ENCODE data around the gene VPS13D. TPM values are rescaled to one million over a fixed set of nuclear protein-coding genes. Genes with fewer than 3 reads are reported as not detected.

The VPS13D gene
- total RNA-seq, 1 experiment from 2014 or later: 30.7 TPM

GRCh38 chr1:12398479-12398878 is 168.6 kb downstream of the VPS13D start:
- Histone ChIP-seq H3K9ac (ENCODE audit: low read length) (no peak overlapping the region), H3K79me2 (ENCODE audit: low read length) (no peaks in the 10 kb centered on the region), H3K4me1 (ENCODE audit: insufficient read depth, low read length) (peaks cover 13% of the 10 kb centered on the region), H3K27me3 (ENCODE audit: low read length) (no peaks in the 10 kb centered on the region), H3K36me3 (ENCODE audit: low read depth, low read length) (peaks cover 10% of the 10 kb centered on the region; the same call in 1 of the 2 replicates), H3F3A (ENCODE audit: low read length, unreplicated experiment) (no peaks in the 10 kb centered on the region), H3K9me3 (ENCODE audit: low read length) (no peaks in the 10 kb centered on the region), H3K4me2 (ENCODE audit: low read length) (no peak overlapping the region), H2AFZ (ENCODE audit: low read length) (no peak overlapping the region), H3K9me2 (replicated peaks; ENCODE audit: low read length) (no peaks in the 10 kb centered on the region), H3K4me3 (ENCODE audit: low read length) (no peak overlapping the region), H4K20me1 (ENCODE audit: low read length) (no peaks in the 10 kb centered on the region), H3K27ac (ENCODE audit: low read length) (no peak overlapping the region)
- no peak for DNase-seq
- no TSS peak for BruUV-seq (replicated peaks)
- POLR2A ChIA-PET (ENCODE audit: unreplicated experiment): interaction anchor here (0.6 to 0.7 kb wide), 2 partner anchors 24 to 114 kb away, joined by 3 read pairs; no protein-coding TSS in a partner anchor
- CTCF ChIA-PET: no interaction called here
- ATAC-seq: no peak
- no peak for TF ChIP-seq EZH2phosphoT487 (IDR thresholded peaks at IDR 0.05; ENCODE audit: borderline replicate concordance, low read length)
- TF ChIP-seq CTCF (conservative IDR thresholded peaks at IDR 0.05; ENCODE audit: low read depth, low read length): no peak
- TF ChIP-seq EZH2 (IDR thresholded peaks at IDR 0.05; ENCODE audit: low read length, unreplicated experiment): no peak
- intact Hi-C loops (cut with micrococcal nuclease): no loop called here

GRCh38 chr1:12400027-12400693 is 170.3 kb downstream of the VPS13D start:
- Histone ChIP-seq H3K27me3 (ENCODE audit: low read length) (no peaks in the 10 kb centered on the region), H3K4me3 (ENCODE audit: low read length) (no peak overlapping the region), H2AFZ (ENCODE audit: low read length) (no peak overlapping the region), H3F3A (ENCODE audit: low read length, unreplicated experiment) (no peaks in the 10 kb centered on the region), H3K9me2 (replicated peaks; ENCODE audit: low read length) (no peaks in the 10 kb centered on the region), H3K27ac (ENCODE audit: low read length) (no peak overlapping the region), H3K36me3 (ENCODE audit: low read depth, low read length) (peaks cover 23% of the 10 kb centered on the region; the same call in 1 of the 2 replicates), H3K79me2 (ENCODE audit: low read length) (no peaks in the 10 kb centered on the region), H3K9me3 (ENCODE audit: low read length) (no peaks in the 10 kb centered on the region), H4K20me1 (ENCODE audit: low read length) (no peaks in the 10 kb centered on the region), H3K4me1 (ENCODE audit: insufficient read depth, low read length) (peaks cover 15% of the 10 kb centered on the region), H3K9ac (ENCODE audit: low read length) (no peak overlapping the region), H3K4me2 (ENCODE audit: low read length) (no peak overlapping the region)
- intact Hi-C loops (cut with micrococcal nuclease): no loop called here
- POLR2A ChIA-PET (ENCODE audit: unreplicated experiment): no interaction called here
- DNase-seq: no peak
- ATAC-seq: no peak
- no TSS peak for BruUV-seq (replicated peaks)
- TF ChIP-seq CTCF (conservative IDR thresholded peaks at IDR 0.05; ENCODE audit: low read depth, low read length): no peak
- no peak for TF ChIP-seq EZH2phosphoT487 (IDR thresholded peaks at IDR 0.05; ENCODE audit: borderline replicate concordance, low read length)
- TF ChIP-seq EZH2 (IDR thresholded peaks at IDR 0.05; ENCODE audit: low read length, unreplicated experiment): no peak
- CTCF ChIA-PET: no interaction called here

- H3K4me2 ChIP-seq (ENCODE audit: low read length): no peak overlapping the region
- TF ChIP-seq CTCF (conservative IDR thresholded peaks at IDR 0.05; ENCODE audit: low read depth, low read length) (no peak), EZH2 (IDR thresholded peaks at IDR 0.05; ENCODE audit: low read length, unreplicated experiment) (no peak), EZH2phosphoT487 (IDR thresholded peaks at IDR 0.05; ENCODE audit: borderline replicate concordance, low read length) (no peak)
- H3K27me3 ChIP-seq (ENCODE audit: low read length): no peaks in the 10 kb centered on the region
- peaks cover 25% of the 10 kb centered on the region; the same call in 1 of the 2 replicates for H3K36me3 ChIP-seq (ENCODE audit: low read depth, low read length)
- POLR2A ChIA-PET (ENCODE audit: unreplicated experiment): no interaction called here
- H3K9ac ChIP-seq (ENCODE audit: low read length): no peak overlapping the region
- no peaks in the 10 kb centered on the region for H3K9me2 ChIP-seq (replicated peaks; ENCODE audit: low read length)
- ATAC-seq (no peak), DNase-seq (no peak)
- no peaks in the 10 kb centered on the region for H3K79me2 ChIP-seq (ENCODE audit: low read length)
- no TSS peak for BruUV-seq (replicated peaks)
- H4K20me1 ChIP-seq (ENCODE audit: low read length): no peaks in the 10 kb centered on the region
- no peaks in the 10 kb centered on the region for H3F3A ChIP-seq (ENCODE audit: low read length, unreplicated experiment)
- H3K4me3 ChIP-seq (ENCODE audit: low read length): no peak overlapping the region
- H2AFZ ChIP-seq (ENCODE audit: low read length): no peak overlapping the region
- intact Hi-C loops (cut with micrococcal nuclease): no loop called here
- no peaks in the 10 kb centered on the region for H3K9me3 ChIP-seq (ENCODE audit: low read length)
- peaks cover 36% of the 10 kb centered on the region for H3K4me1 ChIP-seq (ENCODE audit: insufficient read depth, low read length)
- CTCF ChIA-PET: interaction anchor here (1.0 kb wide), 1 partner anchor 88 kb away, joined by 3 read pairs; no protein-coding TSS in a partner anchor
- no peak overlapping the region for H3K27ac ChIP-seq (ENCODE audit: low read length)
Measured at GRCh38 chr1:12402159-12402673, 172.4 kb downstream of the VPS13D start.

Measured in PC-3 (cell line).